ENCODE results near the gene MYO10.

The MYO10 gene

GRCh38 chr5:16806711-16807546, 129.2 kb downstream of the MYO10 start:
- H3K36me3 Mint-ChIP-seq (ENCODE audit: low read depth) = peaks cover 22% of the 10 kb centered on the region
- no peak for TF ChIP-seq CTCF (IDR thresholded peaks at IDR 0.05)

GRCh38 chr5:16805486-16805885, 130.6 kb downstream of the MYO10 start:
- H3K4me3 Mint-ChIP-seq = no peak overlapping the region
- no peak overlapping the region for H3K27ac Mint-ChIP-seq
- no peaks in the 10 kb centered on the region for H3K27me3 Mint-ChIP-seq (ENCODE audit: low read depth, poor library complexity)
- H3K4me1 Mint-ChIP-seq = peaks cover 59% of the 10 kb centered on the region
- H3K36me3 Mint-ChIP-seq (ENCODE audit: low read depth) = peaks cover 21% of the 10 kb centered on the region
- peaks cover 4% of the 10 kb centered on the region for H3K9me3 Mint-ChIP-seq
- no peak for TF ChIP-seq CTCF (IDR thresholded peaks at IDR 0.05)
- no peak for DNase-seq

More at GRCh38 chr5:16806711-16807546, 129.2 kb downstream of the MYO10 start:
- no peak for DNase-seq
- peaks cover 61% of the 10 kb centered on the region for H3K4me1 Mint-ChIP-seq
- no peak overlapping the region for H3K4me3 Mint-ChIP-seq
- H3K27me3 Mint-ChIP-seq (ENCODE audit: low read depth, poor library complexity) = no peaks in the 10 kb centered on the region
- H3K9me3 Mint-ChIP-seq = peaks cover 2% of the 10 kb centered on the region
- peak overlapping the region; percentile 69 for H3K27ac Mint-ChIP-seq

- Mint-ChIP-seq H3K4me3 (no peak overlapping the region), H3K4me1 (peaks cover 49% of the 10 kb centered on the region)
Observed at GRCh38 chr5:16803831-16804230, 132.3 kb downstream of the MYO10 start.

GRCh38 chr5:16800477-16800876, 135.6 kb downstream of the MYO10 start:
- Mint-ChIP-seq H3K27ac (peak overlapping the region; percentile 87), H3K9me3 (peaks cover 24% of the 10 kb centered on the region), H3K27me3 (ENCODE audit: low read depth, poor library complexity) (no peaks in the 10 kb centered on the region), H3K4me1 (peaks cover 38% of the 10 kb centered on the region), H3K4me3 (no peak overlapping the region), H3K36me3 (ENCODE audit: low read depth) (peaks cover 41% of the 10 kb centered on the region)
- TF ChIP-seq CTCF (IDR thresholded peaks at IDR 0.05) = no peak
- DNase-seq = no peak

More at GRCh38 chr5:16803831-16804230, 132.3 kb downstream of the MYO10 start:
- no peak for DNase-seq
- TF ChIP-seq CTCF (IDR thresholded peaks at IDR 0.05) = no peak
- no peaks in the 10 kb centered on the region for H3K27me3 Mint-ChIP-seq (ENCODE audit: low read depth, poor library complexity)
- peaks cover 28% of the 10 kb centered on the region for H3K36me3 Mint-ChIP-seq (ENCODE audit: low read depth)
- peak overlapping the region; percentile 90 for H3K27ac Mint-ChIP-seq
- peaks cover 8% of the 10 kb centered on the region for H3K9me3 Mint-ChIP-seq

- no peak overlapping the region for H3K4me3 Mint-ChIP-seq
- H3K36me3 Mint-ChIP-seq (ENCODE audit: low read depth) = peaks cover 45% of the 10 kb centered on the region
- peaks cover 39% of the 10 kb centered on the region for H3K4me1 Mint-ChIP-seq
- H3K27ac Mint-ChIP-seq = peak overlapping the region; percentile 42
- TF ChIP-seq CTCF (IDR thresholded peaks at IDR 0.05) = no peak
- H3K9me3 Mint-ChIP-seq = peaks cover 24% of the 10 kb centered on the region
- no peaks in the 10 kb centered on the region for H3K27me3 Mint-ChIP-seq (ENCODE audit: low read depth, poor library complexity)
- no peak for DNase-seq
Observed at GRCh38 chr5:16799796-16800195, 136.3 kb downstream of the MYO10 start.

- TF ChIP-seq CTCF (IDR thresholded peaks at IDR 0.05) = no peak
- DNase-seq = no peak
- peaks cover 24% of the 10 kb centered on the region for H3K9me3 Mint-ChIP-seq
- no peak overlapping the region for H3K27ac Mint-ChIP-seq
- H3K4me1 Mint-ChIP-seq = peaks cover 32% of the 10 kb centered on the region
- no peak overlapping the region for H3K4me3 Mint-ChIP-seq
- H3K36me3 Mint-ChIP-seq (ENCODE audit: low read depth) = peaks cover 44% of the 10 kb centered on the region
- no peaks in the 10 kb centered on the region for H3K27me3 Mint-ChIP-seq (ENCODE audit: low read depth, poor library complexity)
Observed at GRCh38 chr5:16797951-16798350, 138.1 kb downstream of the MYO10 start.
